Smooth muscle cell (in vitro differentiated cells): Measurements from ENCODE around the gene LTBP4. TPM values are rescaled to one million over a fixed set of nuclear protein-coding genes. Genes with fewer than 3 reads are reported as not detected.

ENCODE experiments used
- DNase-seq: peaks from one replicate; lab custom pipeline; 2025; ENCODE audit not compliant: unreplicated experiment; lab: John Stamatoyannopoulos, UW
- H2AFZ ChIP-seq: fragments of 200-600 bp; sonication (generic); 2 replicates; pipeline ENCODE4 v1.6.0; 2016; ENCODE audit warnings: antibody characterized with exemption, low read depth, mild to moderate bottlenecking
- H3F3A ChIP-seq: fragments of 200-600 bp; sonication (generic); 2 replicates; pipeline ENCODE4 v1.6.0; 2017; ENCODE audit warnings: antibody characterized with exemption, low read depth
- H3K27ac ChIP-seq: fragments of 200-600 bp; sonication (generic); 2 replicates; pipeline ENCODE4 v1.5.1; 2016; ENCODE audit warnings: low read depth, mild to moderate bottlenecking
- H3K27me3 ChIP-seq: fragments of 200-600 bp; sonication (generic); 2 replicates; pipeline ENCODE4 v1.6.1; 2016; ENCODE audit warnings: low read depth, mild to moderate bottlenecking
- H3K36me3 ChIP-seq: fragments of 200-600 bp; sonication (generic); 2 replicates; pipeline ENCODE4 v1.5.1; 2016; ENCODE audit warnings: low read depth
- H3K4me1 ChIP-seq: fragments of 200-600 bp; sonication (generic); 2 replicates; pipeline ENCODE4 v1.5.1; 2016; ENCODE audit warnings: low read depth
- H3K4me2 ChIP-seq: fragments of 200-600 bp; sonication (generic); 2 replicates; pipeline ENCODE4 v1.6.0; 2016; ENCODE audit warnings: mild to moderate bottlenecking
- H3K4me3 ChIP-seq: fragments of 200-600 bp; sonication (generic); 2 replicates; pipeline ENCODE4 v1.5.1; 2016; ENCODE audit warnings: mild to moderate bottlenecking
- H3K79me2 ChIP-seq: fragments of 200-600 bp; sonication (generic); 2 replicates; pipeline ENCODE4 v1.6.0; 2016; ENCODE audit warnings: low read depth, mild to moderate bottlenecking
- H3K9ac ChIP-seq: fragments of 200-600 bp; sonication (generic); 2 replicates; pipeline ENCODE4 v1.6.0; 2016; ENCODE audit warnings: low read depth
- H3K9me3 ChIP-seq: fragments of 200-600 bp; sonication (generic); replicated peaks from 2 replicates; pipeline ENCODE4 v1.5.1; 2016; ENCODE audit warnings: low read depth
- H4K20me1 ChIP-seq: fragments of 200-600 bp; sonication (generic); 2 replicates; pipeline ENCODE4 v1.6.0; 2016; ENCODE audit warnings: low read depth
- WGBS: methylation state at CpG from one replicate; pipeline ENCODE4 v1.1.7; 2016; ENCODE audit warnings: low lambda C conversion rate; 5-methylcytosine and 5-hydroxymethylcytosine counted together
- polyA plus RNA-seq: library from polyadenylated mRNA; unstranded; fragments of >200 nt; fragmentation: Nextera tagmentation; extraction: Ambion mirVana; gene quantifications from 2 replicates; pipeline ENCODE4 v1.2.1, GENCODE V29; 2016
- total RNA-seq: library from RNA; depleted of rRNA; stranded (reverse); fragments of >200 nt; gene quantifications from 2 replicates; pipeline ENCODE4 v1.2.3, GENCODE V29; 2014
- TF ChIP-seq, protein P1 (sequence below): fragments of 200-600 bp; sonication (generic); IDR thresholded peaks from 2 replicates; pipeline ENCODE4 v1.5.1; 2017; ENCODE audit warnings: borderline replicate concordance, mild to moderate bottlenecking, antibody characterized with exemption; ENCODE audit not compliant: insufficient read depth, poor library complexity, severe bottlenecking

The LTBP4 gene
- total and polyA plus RNA-seq, 2 experiments from 2014 or later, result 38.5 to 188 TPM

GRCh38 chr19:40611096-40611495 is 9.9 kb downstream of the LTBP4 start:
- no peak overlapping the region for H3K9ac ChIP-seq
- DNase-seq, result no peak

GRCh38 chr19:40611900-40612698 is 10.9 kb downstream of the LTBP4 start:
- no peaks in the 10 kb centered on the region for H3K79me2 ChIP-seq
- H2AFZ ChIP-seq, result no peak overlapping the region
- H4K20me1 ChIP-seq, result peaks cover 19% of the 10 kb centered on the region
- no peaks in the 10 kb centered on the region for H3K36me3 ChIP-seq
- H3K4me1 ChIP-seq, result peaks cover 11% of the 10 kb centered on the region
- no peak overlapping the region for H3K4me3 ChIP-seq
- TF ChIP-seq, protein P1, sequence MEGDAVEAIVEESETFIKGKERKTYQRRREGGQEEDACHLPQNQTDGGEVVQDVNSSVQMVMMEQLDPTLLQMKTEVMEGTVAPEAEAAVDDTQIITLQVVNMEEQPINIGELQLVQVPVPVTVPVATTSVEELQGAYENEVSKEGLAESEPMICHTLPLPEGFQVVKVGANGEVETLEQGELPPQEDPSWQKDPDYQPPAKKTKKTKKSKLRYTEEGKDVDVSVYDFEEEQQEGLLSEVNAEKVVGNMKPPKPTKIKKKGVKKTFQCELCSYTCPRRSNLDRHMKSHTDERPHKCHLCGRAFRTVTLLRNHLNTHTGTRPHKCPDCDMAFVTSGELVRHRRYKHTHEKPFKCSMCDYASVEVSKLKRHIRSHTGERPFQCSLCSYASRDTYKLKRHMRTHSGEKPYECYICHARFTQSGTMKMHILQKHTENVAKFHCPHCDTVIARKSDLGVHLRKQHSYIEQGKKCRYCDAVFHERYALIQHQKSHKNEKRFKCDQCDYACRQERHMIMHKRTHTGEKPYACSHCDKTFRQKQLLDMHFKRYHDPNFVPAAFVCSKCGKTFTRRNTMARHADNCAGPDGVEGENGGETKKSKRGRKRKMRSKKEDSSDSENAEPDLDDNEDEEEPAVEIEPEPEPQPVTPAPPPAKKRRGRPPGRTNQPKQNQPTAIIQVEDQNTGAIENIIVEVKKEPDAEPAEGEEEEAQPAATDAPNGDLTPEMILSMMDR, result no peak
- no peaks in the 10 kb centered on the region for H3K27me3 ChIP-seq
- no peak for DNase-seq
- H3K9me3 ChIP-seq, result no peaks in the 10 kb centered on the region
- WGBS, result 97% methylated on average over 10 of the region's 10 CpGs
- H3K4me2 ChIP-seq, result no peak overlapping the region
- no peak overlapping the region for H3K27ac ChIP-seq
- no peak overlapping the region for H3K9ac ChIP-seq
- no peaks in the 10 kb centered on the region for H3F3A ChIP-seq

More at GRCh38 chr19:40611096-40611495, 9.9 kb downstream of the LTBP4 start:
- H3K79me2 ChIP-seq, result no peaks in the 10 kb centered on the region
- no peak overlapping the region for H3K4me3 ChIP-seq
- H3K27ac ChIP-seq, result no peak overlapping the region
- H3K27me3 ChIP-seq, result no peaks in the 10 kb centered on the region
- H3K4me2 ChIP-seq, result no peak overlapping the region
- H3K9me3 ChIP-seq, result no peaks in the 10 kb centered on the region
- peaks cover 9% of the 10 kb centered on the region for H4K20me1 ChIP-seq
- peaks cover 12% of the 10 kb centered on the region for H3K4me1 ChIP-seq
- H3F3A ChIP-seq, result peaks cover 3% of the 10 kb centered on the region
- H2AFZ ChIP-seq, result no peak overlapping the region
- WGBS, result 93% methylated on average over 15 of the region's 15 CpGs
- no peaks in the 10 kb centered on the region for H3K36me3 ChIP-seq
- TF ChIP-seq, protein P1, result no peak

- peak; percentile 55 for DNase-seq
- Histone ChIP-seq H3K9ac (no peak overlapping the region), H3K4me1 (peaks cover 11% of the 10 kb centered on the region), H3K79me2 (no peaks in the 10 kb centered on the region), H3K27me3 (no peaks in the 10 kb centered on the region), H3K27ac (peak overlapping the region; percentile 9), H3F3A (no peaks in the 10 kb centered on the region), H2AFZ (peak overlapping the region; percentile 91), H3K36me3 (no peaks in the 10 kb centered on the region), H3K9me3 (no peaks in the 10 kb centered on the region), H3K4me3 (peak overlapping the region; percentile 65), H4K20me1 (peaks cover 26% of the 10 kb centered on the region), H3K4me2 (peak overlapping the region; percentile 88)
- 24% methylated on average over 49 of the region's 50 CpGs for WGBS
- TF ChIP-seq, protein P1, result no peak
Measured at GRCh38 chr19:40612831-40613689, 11.9 kb downstream of the LTBP4 start.
